Activated CD8-positive, alpha-beta T cell treated with anti-CD3 and anti-CD28 coated beads, Interleukin-2, amount 10 ng/mL, durations not matched to agents 7 days and 5 days (primary cell): Measurements from ENCODE around the gene SRPK3. TPM values are rescaled to one million over a fixed set of nuclear protein-coding genes. Genes with fewer than 3 reads are reported as not detected.
"Not testable (repeated sequence)": the region's sequence is repeated elsewhere in the genome, so short reads cannot be mapped to it uniquely, and the experiment has no call there.

Experiments
- ATAC-seq: fragments of 150-1000 bp; cut with Tn5 transposase; one replicate; pipeline ENCODE4 v1.10.0; 2021; ENCODE audit warnings: moderate library complexity
- CTCF ChIA-PET: fragments of 350-600 bp; sonication (Branson Sonifier 250); formaldehyde crosslinking; loops from one replicate; lab custom pipeline; 2021; ENCODE audit warnings: antibody characterized with exemption; lab: Charles Lee
- POLR2A ChIA-PET: fragments of 350-600 bp; sonication (Branson Sonifier 250); formaldehyde crosslinking; loops from one replicate; lab custom pipeline; 2021; ENCODE audit warnings: antibody characterized with exemption; lab: Charles Lee
- DNase-seq: peaks from one replicate; pipeline ENCODE4 v3.0.0-alpha.2; 2020
- H3K27ac Mint-ChIP-seq: one replicate; pipeline ENCODE4 v1.8.0; 2021; ENCODE audit warnings: mild to moderate bottlenecking, mixed read lengths
- H3K27me3 Mint-ChIP-seq: one replicate; pipeline ENCODE4 v1.8.0; 2021; ENCODE audit warnings: low read depth, mixed read lengths
- H3K36me3 Mint-ChIP-seq: one replicate; pipeline ENCODE4 v1.8.0; 2021; ENCODE audit warnings: low read depth, mixed read lengths
- H3K4me1 Mint-ChIP-seq: one replicate; pipeline ENCODE4 v1.8.0; 2021; ENCODE audit warnings: low read depth, mixed read lengths
- H3K4me3 Mint-ChIP-seq: one replicate; pipeline ENCODE4 v1.8.0; 2021; ENCODE audit warnings: mild to moderate bottlenecking, mixed read lengths
- H3K9me3 Mint-ChIP-seq: one replicate; pipeline ENCODE4 v1.8.0; 2022; ENCODE audit warnings: mixed read lengths; ENCODE audit not compliant: insufficient read depth
- total RNA-seq, 2 experiments: library from RNA; stranded (reverse); gene quantifications; one replicate each; pipeline ENCODE4 v1.2.3, GENCODE V29; 2021

SRPK3 gene
- total RNA-seq, 2 experiments from 2014 or later, result not detected

DNA sequence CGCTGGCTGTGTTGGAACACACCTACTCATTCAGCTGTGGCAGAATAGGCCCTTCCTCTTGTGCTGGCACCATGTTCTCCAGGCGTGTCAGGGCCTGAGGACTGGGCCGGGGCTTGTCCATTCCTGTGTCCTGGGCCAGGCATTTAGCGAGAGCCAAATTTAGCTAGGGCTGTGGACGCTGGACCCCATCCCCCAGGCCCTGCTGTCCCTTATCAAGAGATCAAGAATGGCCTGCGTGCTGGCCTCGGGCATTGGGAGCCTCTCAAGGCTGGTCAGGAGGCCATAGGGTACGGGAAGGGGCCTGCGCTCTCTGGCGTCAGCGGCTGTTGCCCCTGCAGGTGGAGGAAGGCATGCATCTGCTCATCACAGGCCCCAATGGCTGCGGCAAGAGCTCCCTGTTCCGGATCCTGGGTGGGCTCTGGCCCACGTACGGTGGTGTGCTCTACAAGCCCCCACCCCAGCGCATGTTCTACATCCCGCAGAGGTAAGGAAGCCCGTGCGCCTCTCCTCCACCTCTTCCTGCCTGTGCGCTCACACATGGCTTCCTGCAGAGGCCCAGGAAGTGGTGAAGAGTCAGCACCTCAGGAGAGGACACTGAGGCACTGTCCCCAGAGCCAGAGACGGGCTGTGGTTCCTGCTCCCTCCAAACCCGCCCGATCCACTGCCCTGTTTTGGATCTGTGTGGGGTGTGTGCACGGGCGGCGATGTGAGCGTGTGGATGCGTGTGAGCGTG, 40.9 kb upstream of the SRPK3 start:
- Mint-ChIP-seq H3K4me3 (peak overlapping the region; percentile 65), H3K36me3 (peaks cover 14% of the 10 kb centered on the region), H3K27me3 (no peaks in the 10 kb centered on the region), H3K9me3 (no peaks in the 10 kb centered on the region), H3K27ac (peak overlapping the region; percentile 94), H3K4me1 (peaks cover 34% of the 10 kb centered on the region)
- DNase-seq (peak; percentile 57), ATAC-seq (peak; percentile 90)
- POLR2A ChIA-PET, result interaction anchor here (0.6 to 1.0 kb wide), 2 partner anchors 13 to 205 kb away, joined by 3 to 4 read pairs; no protein-coding TSS in a partner anchor
- CTCF ChIA-PET, result no interaction called here

DNA sequence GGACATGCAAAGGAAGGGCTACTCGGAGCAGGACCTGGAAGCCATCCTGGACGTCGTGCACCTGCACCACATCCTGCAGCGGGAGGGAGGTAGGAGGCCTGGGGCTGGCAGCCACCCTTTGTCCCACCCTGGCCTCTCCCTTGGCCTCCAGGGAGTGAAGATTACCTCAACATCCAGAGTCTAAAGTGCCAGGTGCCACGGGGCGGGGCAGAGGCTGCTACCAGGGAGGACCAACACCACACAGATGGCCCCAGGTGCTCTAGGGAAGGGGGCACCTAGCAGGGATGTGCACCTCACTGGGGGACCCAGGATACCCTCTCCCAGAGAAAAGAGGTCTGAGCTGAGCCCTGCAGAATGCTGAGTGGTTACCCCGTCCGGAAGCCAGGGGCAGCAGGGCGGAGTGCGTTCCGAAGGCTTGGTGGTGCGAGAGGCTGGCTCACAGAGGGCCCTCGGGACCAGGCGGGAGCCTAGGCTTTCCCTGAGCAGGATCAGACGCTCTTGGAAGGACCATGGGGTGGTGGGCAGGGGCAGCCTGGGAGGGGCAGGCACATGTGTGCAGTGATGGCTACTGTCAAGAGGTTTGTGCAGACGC, 40.1 kb upstream of the SRPK3 start:
- Mint-ChIP-seq H3K27me3 (no peaks in the 10 kb centered on the region), H3K9me3 (no peaks in the 10 kb centered on the region), H3K4me1 (peaks cover 26% of the 10 kb centered on the region), H3K36me3 (peaks cover 7% of the 10 kb centered on the region), H3K4me3 (peak overlapping the region; percentile 65), H3K27ac (peak overlapping the region; percentile 94)
- no peak for ATAC-seq
- ChIA-PET POLR2A (no interaction called here), CTCF (no interaction called here)
- DNase-seq, result no peak

DNA sequence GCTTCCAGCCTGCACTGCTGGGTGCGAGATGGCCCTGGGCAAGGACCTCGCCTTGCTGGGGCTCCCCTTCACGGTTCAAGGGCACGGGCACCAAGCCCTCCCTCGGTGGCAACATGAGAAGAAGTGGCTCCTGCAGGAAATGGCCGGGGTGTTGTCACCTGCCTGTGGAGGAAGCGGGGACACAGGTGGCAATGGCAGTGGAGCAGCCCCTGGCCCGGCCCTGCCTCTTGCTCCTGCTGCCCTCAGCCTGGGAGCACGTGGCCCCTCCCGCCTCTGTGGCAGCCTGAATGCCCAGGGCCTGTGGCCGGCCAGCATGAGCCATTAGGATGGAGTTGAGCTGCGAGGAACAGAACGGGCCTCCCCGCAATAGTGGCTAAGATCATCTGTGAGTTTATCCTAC, 39.4 kb upstream of the SRPK3 start:
- POLR2A ChIA-PET, result no interaction called here
- no peaks in the 10 kb centered on the region for H3K27me3 Mint-ChIP-seq
- no peak for DNase-seq
- peaks cover 7% of the 10 kb centered on the region for H3K36me3 Mint-ChIP-seq
- H3K9me3 Mint-ChIP-seq, result no peaks in the 10 kb centered on the region
- CTCF ChIA-PET, result no interaction called here
- no peak for ATAC-seq
- H3K4me3 Mint-ChIP-seq, result peak overlapping the region; percentile 55
- H3K27ac Mint-ChIP-seq, result peak overlapping the region; percentile 94
- peaks cover 26% of the 10 kb centered on the region for H3K4me1 Mint-ChIP-seq

DNA sequence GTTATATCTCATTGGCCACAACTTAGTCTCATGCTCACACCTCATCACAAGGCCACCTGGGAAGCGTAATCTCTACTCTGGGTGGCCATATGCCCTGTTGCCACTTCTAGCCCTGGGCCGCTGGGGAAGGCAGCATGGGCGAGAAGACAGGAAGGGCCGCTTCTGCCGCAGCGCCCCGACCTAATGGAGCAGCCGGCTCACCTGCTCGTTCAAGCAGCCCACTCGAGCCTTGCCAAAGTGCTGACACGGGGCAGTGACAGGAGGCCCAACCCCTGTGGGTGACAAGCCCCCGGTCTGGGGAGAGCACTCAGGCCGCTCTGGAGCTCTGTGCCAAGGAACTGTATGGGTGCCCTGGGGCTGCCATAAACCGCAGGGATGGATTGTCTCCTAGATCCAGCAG, 38.7 kb upstream of the SRPK3 start:
- H3K4me3 Mint-ChIP-seq, POLR2A ChIA-PET, H3K27me3 Mint-ChIP-seq, ATAC-seq, H3K36me3 Mint-ChIP-seq, DNase-seq, CTCF ChIA-PET, H3K27ac Mint-ChIP-seq, H3K9me3 Mint-ChIP-seq: not testable (repeated sequence)
- H3K4me1 Mint-ChIP-seq, result peaks cover 26% of the 10 kb centered on the region

DNA sequence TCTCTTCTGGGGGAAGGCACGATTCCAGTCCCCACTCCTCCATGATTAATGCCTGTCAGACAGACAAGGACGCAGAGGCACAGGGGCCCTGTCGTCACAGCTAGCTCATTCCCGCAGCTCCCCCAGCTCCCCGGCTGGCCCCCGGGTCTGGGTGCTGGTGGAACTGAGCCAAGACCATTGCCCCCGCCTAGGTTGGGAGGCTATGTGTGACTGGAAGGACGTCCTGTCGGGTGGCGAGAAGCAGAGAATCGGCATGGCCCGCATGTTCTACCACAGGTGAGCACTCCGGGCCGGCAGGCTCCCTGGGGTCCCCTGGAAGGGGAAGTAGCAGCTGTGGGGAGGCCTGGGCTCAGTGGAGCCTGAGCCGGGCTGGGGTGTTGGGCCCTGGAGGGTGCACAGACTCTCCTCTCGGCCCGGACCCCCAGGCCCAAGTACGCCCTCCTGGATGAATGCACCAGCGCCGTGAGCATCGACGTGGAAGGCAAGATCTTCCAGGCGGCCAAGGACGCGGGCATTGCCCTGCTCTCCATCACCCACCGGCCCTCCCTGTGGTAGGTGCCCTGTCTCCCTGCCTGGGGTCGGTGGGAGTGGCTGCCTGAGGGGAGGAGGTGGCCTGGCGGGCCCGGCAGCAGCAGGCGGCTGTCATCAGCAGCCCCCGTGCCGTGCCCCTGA, 37.9 kb upstream of the SRPK3 start:
- ATAC-seq, H3K4me3 Mint-ChIP-seq, H3K9me3 Mint-ChIP-seq, POLR2A ChIA-PET, DNase-seq, H3K36me3 Mint-ChIP-seq, H3K27me3 Mint-ChIP-seq, CTCF ChIA-PET, H3K27ac Mint-ChIP-seq: not testable (repeated sequence)
- H3K4me1 Mint-ChIP-seq, result peaks cover 26% of the 10 kb centered on the region

DNA sequence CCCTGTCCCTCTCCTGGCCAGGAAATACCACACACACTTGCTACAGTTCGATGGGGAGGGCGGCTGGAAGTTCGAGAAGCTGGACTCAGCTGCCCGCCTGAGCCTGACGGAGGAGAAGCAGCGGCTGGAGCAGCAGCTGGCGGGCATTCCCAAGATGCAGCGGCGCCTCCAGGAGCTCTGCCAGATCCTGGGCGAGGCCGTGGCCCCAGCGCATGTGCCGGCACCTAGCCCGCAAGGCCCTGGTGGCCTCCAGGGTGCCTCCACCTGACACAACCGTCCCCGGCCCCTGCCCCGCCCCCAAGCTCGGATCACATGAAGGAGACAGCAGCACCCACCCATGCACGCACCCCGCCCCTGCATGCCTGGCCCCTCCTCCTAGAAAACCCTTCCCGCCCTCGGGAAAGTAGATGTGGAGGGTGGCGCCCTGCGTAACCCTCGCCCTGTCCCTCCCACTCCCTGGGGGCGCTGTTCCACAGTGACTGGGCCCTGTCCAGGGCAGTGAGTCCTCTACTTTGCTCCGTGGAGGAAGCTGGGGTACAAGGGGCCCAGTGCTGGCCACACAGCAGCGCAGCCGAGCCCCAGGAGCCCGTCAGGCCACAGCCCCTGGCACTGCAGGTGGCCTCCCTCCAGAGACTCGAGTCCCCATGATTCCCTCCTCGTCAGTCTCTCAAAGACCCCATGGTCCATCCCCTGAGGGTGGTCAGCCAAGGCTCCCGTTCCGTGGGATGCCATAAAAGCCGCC, 37.2 kb upstream of the SRPK3 start:
- ATAC-seq, POLR2A ChIA-PET, H3K9me3 Mint-ChIP-seq, DNase-seq, H3K36me3 Mint-ChIP-seq, H3K27ac Mint-ChIP-seq, H3K4me3 Mint-ChIP-seq, H3K27me3 Mint-ChIP-seq: not testable (repeated sequence)
- CTCF ChIA-PET, result interaction anchor here (0.9 kb wide), 1 partner anchor 16 kb away, joined by 4 read pairs; no protein-coding TSS in a partner anchor
- H3K4me1 Mint-ChIP-seq, result peaks cover 26% of the 10 kb centered on the region

DNA sequence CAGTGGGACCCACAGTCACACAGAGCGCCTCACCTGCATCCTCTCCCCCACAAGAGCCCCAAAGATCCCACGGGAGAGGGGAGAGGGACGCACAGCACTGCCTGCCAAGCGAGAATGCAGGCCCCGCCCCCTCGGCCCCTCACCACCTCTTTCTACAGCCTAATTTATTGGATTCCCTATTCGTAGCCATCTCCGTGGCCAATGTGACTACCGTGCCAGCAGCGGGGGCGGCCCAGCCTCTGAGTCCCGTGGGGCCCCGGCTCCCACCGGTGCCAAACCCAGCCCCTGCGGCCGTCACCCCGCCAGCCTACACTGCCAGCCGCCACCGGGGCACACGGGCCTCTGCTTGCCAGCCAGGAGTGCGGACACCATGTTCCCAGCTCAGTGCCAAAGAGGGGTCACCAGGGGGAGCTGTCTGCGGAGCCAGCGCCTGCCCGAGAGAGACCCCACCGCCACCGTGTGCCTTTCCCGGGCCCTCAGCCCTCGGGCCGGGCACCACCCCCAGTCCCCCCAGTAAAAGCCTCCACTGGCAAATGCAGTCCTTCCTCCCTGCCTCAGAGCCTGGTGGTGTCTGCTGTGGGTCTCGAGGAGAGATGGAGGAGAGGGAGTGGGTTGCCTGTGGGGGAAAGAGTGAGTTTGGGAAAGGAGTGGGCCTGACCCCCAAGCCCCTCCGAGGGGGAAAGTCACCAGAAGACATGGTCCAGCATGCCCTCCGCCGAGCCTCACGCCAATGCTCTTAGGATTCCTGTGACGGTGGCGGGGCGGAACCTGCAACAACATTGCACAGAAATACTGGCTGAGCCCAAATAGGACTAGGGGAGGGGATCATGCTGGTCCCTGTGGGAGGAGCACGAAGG, 36.4 kb upstream of the SRPK3 start:
- DNase-seq, result no peak
- ChIA-PET POLR2A (no interaction called here), CTCF (interaction anchor here (0.9 kb wide), 1 partner anchor 17 kb away, joined by 4 read pairs; no protein-coding TSS in a partner anchor)
- peaks cover 6% of the 10 kb centered on the region for H3K36me3 Mint-ChIP-seq
- peaks cover 23% of the 10 kb centered on the region for H3K4me1 Mint-ChIP-seq
- no peak overlapping the region for H3K4me3 Mint-ChIP-seq
- H3K27ac Mint-ChIP-seq, result no peak overlapping the region
- ATAC-seq, result no peak
- peaks cover 2% of the 10 kb centered on the region for H3K27me3 Mint-ChIP-seq
- no peaks in the 10 kb centered on the region for H3K9me3 Mint-ChIP-seq

DNA sequence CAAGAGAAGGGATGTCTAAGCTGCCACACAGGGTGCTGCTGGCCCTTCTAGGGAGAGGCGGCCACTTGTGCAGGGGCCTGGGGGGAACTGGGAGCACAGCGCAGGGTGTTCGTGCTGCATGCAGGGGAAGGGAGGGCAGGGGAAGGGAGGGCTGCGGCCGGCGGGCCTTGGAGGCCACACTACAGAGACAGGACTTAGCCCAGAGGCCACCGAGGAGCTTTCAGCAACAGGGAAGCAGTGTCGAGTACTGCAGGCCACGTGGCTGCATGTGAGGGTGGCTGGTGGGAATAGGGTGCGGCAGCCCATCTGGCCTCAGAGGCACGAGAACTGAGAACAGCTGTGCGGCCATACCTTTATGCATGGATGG, 35.8 kb upstream of the SRPK3 start:
- H3K27ac Mint-ChIP-seq, result not testable (repeated sequence)

DNA sequence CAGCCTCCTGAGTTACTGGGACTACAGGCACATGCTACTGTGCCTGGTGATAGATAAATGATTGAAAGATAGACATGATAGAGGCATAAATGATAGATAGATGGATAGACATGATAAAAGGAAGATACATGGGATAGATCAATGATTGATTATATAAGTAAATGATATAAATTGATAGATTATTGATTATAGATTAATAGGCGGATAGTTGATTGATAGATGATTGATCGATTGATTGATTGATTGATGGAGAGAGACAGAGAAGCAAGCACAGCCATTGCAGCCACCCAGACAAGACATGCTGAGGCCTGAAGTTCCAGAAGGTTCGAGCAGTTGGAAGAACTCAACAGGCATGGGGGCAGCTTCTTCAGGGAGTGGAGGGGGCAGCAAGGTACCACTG, 34.5 kb upstream of the SRPK3 start:
- H3K36me3 Mint-ChIP-seq, result peaks cover 2% of the 10 kb centered on the region
- H3K4me3 Mint-ChIP-seq, result no peak overlapping the region
- no peaks in the 10 kb centered on the region for H3K9me3 Mint-ChIP-seq
- ChIA-PET CTCF (no interaction called here), POLR2A (no interaction called here)
- no peak overlapping the region for H3K27ac Mint-ChIP-seq
- H3K27me3 Mint-ChIP-seq, result peaks cover 10% of the 10 kb centered on the region
- peaks cover 5% of the 10 kb centered on the region for H3K4me1 Mint-ChIP-seq
- ATAC-seq, result no peak
- DNase-seq, result no peak

More for the DNA sequence above, 35.8 kb upstream of the SRPK3 start:
- H3K36me3 Mint-ChIP-seq, H3K27me3 Mint-ChIP-seq, H3K9me3 Mint-ChIP-seq, CTCF ChIA-PET, ATAC-seq, DNase-seq, POLR2A ChIA-PET, H3K4me3 Mint-ChIP-seq: not testable (repeated sequence)
- H3K4me1 Mint-ChIP-seq, result peaks cover 17% of the 10 kb centered on the region

DNA sequence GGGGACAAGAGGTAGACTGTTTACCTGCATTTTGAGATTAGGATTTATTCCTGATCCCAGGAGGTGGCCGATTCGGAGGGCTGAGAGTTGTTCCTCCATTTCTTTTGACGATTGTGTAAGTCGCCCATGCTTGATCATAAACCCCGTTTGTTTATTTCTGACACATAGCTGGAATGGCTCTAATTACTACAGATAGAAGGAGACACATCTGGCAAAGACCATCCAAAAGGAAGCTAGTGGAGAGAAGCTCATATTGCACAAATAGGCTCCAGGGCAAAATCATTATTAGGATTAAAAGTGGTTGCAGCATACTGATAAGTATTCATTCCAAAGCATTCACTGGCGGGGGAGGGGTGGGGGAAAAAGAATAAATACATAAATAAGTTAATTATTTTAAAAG, 33.9 kb upstream of the SRPK3 start:
- H3K4me3 Mint-ChIP-seq, H3K4me1 Mint-ChIP-seq, H3K27ac Mint-ChIP-seq, DNase-seq, ATAC-seq, H3K9me3 Mint-ChIP-seq, POLR2A ChIA-PET, CTCF ChIA-PET, H3K36me3 Mint-ChIP-seq: not testable (repeated sequence)
- peaks cover 10% of the 10 kb centered on the region for H3K27me3 Mint-ChIP-seq

DNA sequence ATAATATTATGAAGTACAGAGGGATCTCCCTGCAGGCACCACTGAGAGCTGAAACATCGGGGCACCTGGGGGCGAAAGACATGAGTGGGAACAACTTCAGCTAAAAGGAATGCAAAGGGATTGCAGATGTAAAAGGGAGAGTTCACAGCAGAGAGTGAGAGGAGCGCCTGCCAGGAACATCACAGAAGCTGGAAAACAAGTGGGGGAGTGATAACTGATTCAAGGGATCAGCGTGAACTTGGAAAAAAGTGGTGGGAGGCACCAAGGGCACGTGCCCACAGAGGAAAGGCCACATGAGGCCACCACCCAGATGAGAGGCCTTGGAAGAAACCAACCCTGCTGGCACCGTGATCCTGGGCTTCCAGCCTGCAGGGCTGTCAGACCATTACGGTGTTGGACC, 31.8 kb upstream of the SRPK3 start:
- H3K4me1 Mint-ChIP-seq, H3K4me3 Mint-ChIP-seq, H3K9me3 Mint-ChIP-seq, ATAC-seq, H3K27ac Mint-ChIP-seq, DNase-seq, CTCF ChIA-PET, H3K36me3 Mint-ChIP-seq, POLR2A ChIA-PET: not testable (repeated sequence)
- H3K27me3 Mint-ChIP-seq, result peaks cover 10% of the 10 kb centered on the region
